GM19193 (cell line): ENCODE results near the gene UGT1A10.

Experiments
- POLR2A ChIP-seq: IDR thresholded peaks from 4 replicates; pipeline ENCODE4 v1.6.1; 2011; ENCODE audit not compliant: insufficient read depth, insufficient read length; ENCODE audit errors: extremely low read depth

UGT1A10 gene

DNA sequence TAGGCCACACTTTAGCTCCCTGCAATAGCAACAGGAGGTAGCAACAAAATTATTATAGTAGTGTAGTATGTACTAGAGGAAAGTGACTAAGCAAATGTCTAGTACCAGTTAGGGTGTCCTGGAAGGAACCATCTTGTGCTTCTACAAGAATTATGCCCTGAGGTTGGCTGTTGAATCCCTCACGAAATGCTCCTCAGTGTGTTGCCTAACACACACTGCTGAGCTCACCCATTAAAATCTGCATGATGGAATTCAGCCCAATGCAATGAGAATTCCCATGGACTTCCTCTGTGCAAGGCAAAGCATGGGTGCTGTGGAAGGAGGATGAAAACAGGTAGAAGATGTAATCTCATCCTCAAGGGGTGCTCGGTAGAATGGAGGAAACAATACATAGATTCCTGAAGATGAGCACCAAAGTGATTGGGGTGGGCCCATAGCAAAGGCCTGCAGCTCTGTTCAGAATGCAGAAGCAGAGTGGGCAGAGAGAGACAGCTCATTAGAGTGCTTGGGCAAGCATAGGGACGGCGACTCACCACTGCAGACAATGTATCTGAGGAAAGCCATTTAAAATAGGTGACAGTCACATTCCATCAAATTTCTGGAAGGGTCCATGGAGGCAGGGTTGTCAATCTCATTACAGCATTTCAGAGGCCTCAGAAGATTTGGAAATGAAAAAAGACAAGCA lies 44.3 kb downstream of the UGT1A10 start:
- TF ChIP-seq POLR2A, result no peak

DNA sequence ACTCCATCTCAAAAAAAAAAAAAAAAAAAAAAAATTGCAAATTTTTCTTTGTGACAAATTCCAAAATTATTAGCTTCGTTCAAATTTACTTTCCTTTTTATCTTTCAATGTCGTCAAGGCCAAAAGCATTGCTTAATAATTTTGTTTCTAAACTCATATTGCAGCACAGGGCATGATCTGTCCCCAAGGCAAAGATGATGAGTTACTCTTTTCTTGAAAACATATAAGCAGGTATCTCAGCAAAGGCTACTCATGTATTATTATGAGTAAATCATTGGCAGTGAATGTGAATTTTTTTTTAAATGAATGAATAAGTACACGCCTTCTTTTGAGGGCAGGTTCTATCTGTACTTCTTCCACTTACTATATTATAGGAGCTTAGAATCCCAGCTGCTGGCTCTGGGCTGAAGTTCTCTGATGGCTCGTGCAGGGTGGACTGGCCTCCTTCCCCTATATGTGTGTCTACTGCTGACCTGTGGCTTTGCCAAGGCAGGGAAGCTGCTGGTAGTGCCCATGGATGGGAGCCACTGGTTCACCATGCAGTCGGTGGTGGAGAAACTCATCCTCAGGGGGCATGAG lies 45.4 kb downstream of the UGT1A10 start, which contains the start of gene UGT1A7:
TSS of gene UGT1A7 (plus strand) at position 381 of the 579 bp plus-strand sequence. CDS start at position 418, 37 bp downstream.
- no peak for TF ChIP-seq POLR2A

- TF ChIP-seq POLR2A, result no peak
Observed at GRCh38 chr2:233684640-233685039, 48.4 kb downstream of the UGT1A10 start.

DNA sequence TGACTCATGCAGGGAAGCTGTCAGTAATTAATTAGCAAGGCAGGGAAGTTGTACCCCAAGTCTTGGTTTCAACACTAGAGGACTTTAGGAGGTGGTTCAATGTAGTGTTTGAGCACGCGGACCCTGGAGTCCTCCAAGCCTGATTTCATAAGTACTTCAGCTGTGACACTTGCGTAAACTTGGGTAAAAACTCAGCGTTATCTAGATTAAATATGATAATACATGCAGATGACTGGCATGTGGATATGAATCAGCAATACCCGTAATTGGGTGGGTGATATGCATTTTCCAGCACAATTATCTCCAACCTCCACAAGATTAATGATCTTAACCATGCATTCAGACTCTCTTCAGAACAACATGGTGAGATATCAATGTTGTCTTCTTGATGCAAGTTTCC lies 50.7 kb downstream of the UGT1A10 start:
- TF ChIP-seq POLR2A, result no peak

DNA sequence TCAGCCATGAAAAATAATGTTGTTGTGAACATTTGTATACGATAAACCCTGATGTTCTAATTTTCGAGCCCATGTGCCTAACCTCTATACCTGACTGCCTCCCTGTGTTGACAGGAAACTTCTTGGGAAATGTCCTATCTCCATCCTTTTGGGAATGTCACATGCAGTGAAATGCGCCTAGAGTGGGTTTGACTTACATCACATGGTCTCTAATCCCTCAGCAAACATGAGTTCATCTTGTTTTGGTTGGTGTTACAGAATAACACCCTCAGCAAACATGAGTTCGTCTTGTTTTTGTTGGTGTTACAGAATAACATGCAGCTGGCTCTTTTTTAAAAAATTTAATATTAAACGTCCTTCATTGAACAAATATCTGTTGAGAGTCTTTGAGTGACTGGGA lies 52.1 kb downstream of the UGT1A10 start:
- TF ChIP-seq POLR2A, result no peak

DNA sequence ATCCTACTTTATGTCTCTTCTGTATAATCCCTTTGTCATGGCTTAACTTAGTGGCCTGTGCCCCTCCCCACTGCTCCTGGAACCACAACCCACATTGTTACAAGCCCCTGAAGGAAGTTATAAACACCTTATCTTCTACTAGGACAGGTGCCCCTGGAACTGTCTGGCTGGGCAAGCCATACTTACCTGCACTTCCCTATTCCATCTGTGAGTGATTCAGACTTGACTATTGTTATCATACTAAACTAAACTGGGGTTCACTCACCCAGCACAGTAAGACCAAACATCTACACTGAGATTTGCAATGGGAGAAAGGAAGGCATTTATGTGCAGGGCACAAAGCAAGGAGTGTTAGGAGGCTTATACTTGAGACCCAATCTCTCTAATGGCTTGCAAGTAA lies 52.8 kb downstream of the UGT1A10 start:
- TF ChIP-seq POLR2A, result no peak

DNA sequence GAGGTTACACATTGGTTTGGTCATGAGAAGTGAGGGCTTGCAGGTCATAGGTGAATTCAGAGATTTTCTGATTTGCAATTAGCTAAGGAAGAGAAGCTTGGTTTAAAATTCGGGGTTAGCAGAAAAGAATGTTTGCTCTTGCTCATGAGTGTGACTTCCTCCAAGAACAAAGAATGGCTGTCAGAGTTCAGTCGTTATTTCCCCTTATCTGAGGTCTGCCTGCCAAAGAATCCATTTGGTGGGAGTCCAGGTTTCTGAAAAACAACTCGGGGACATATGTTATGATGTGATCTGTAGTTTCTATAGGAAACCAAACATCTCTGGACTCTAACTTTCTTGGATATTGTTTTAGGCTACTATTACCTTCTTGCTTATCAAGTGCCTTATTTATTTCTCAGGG lies 53.3 kb downstream of the UGT1A10 start:
- no peak for TF ChIP-seq POLR2A

DNA sequence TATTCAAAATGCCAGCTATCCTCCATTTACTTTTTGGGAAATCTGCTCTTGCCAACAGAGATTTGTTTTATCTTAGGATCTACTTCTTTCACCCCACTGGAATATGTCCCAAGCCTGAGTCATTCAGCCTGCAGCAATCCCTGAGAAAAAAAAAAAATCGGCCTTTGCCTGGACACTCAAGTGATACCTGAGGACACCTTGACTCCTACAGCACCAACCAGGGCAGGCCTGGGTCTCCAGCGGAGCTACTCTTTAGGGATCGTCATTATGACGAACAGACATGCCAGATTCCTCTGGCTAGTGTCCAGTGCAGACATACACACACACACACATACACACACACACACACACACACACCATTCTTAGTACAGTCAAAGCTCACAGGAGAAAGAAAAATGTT lies 54.2 kb downstream of the UGT1A10 start:
- no peak for TF ChIP-seq POLR2A

GRCh38 chr2:233691443-233692433 lies 55.5 kb downstream of the UGT1A10 start:
- no peak for TF ChIP-seq POLR2A

GRCh38 chr2:233692648-233693047 lies 56.4 kb downstream of the UGT1A10 start, which contains the start of gene UGT1A6:
TSS of gene UGT1A6 (plus strand) at chr2:233692890. CDS start at chr2:233693005, 115 bp downstream.
- TF ChIP-seq POLR2A, result no peak

- no peak for TF ChIP-seq POLR2A
Observed at GRCh38 chr2:233693963-233694362, 57.7 kb downstream of the UGT1A10 start.

DNA sequence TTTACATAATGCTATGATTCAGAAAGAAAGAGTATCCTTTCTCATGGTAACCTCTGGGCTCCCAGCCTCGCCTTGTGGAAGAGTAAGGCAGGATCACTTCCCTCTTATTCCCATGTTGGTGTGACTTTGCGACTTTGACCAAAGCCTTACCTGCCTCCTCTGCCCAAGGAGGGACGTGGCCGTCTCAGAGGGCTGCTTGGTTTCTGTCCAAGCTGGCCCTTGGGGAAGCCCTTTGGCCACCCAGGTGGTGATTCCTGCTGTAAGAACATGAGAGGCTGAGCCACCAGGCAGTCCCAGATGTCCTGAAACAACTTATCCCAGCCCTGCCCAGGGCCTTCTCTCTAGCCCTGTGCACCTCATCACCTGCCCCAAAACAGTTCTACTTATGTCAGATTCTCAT lies 62.5 kb downstream of the UGT1A10 start:
- no peak for TF ChIP-seq POLR2A

DNA sequence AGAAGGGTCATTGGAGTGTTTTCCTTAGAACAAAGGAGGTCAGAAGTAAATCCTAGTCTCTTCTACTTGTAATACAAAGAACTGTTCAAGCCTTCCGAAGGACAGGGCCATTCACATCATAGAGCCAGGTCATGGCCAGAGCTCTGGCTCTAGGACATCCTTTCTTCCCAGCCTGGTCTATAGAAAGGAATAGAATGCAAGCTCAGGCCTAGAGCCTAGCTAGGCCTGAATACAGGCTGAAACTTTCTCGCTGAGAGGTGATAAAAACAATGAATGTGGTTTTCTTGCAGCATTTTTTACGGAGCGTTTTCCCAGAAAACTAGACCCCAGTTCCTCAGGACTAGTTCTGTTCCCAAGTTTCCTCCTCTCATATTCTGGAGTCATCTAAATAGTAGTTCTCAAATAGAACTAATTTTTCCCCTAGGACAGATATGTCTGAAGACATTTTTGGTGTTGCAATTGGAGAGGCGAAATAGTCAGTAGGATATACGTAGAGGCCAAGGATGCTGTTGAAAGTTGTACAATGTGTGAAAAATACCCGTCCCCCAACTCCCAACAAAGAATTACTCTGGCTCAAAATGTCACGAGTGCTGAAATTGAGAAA lies 63.3 kb downstream of the UGT1A10 start:
- no peak for TF ChIP-seq POLR2A

DNA sequence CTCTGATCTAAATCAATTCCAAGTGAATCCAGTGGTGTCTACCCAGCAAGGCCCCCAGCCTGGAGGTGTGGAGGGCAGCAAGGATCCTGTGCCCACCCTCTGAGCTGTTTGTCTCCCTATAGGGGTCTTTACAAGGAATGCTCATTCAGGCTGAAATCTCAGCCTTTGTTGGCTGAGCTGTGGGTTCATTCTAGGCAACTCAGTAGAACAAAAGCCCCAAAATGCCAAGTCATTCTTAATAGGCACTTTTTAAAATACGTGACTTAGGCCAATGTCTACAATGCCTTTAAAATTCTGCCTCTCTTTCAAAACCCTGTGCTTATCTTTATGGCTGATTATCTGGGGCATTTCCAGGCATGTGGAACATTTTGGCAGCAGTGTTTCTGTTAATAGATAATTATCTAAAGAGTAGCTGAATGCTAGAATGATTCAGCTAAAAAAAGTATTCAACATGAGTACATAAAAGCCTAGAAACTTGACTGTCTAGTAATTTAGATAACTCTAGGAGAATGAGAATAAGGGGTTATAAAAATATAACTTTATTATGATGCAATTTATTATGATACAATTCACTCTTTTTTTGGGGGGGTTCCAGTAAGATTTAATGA lies 63.9 kb downstream of the UGT1A10 start:
- no peak for TF ChIP-seq POLR2A
